Cardiac muscle cell (in vitro differentiated cells and primary cell): ENCODE measurements around the gene TREX2. TPM values are rescaled to one million over a fixed set of nuclear protein-coding genes. Genes with fewer than 3 reads are reported as not detected.
"Not testable (repeated sequence)": the region's sequence is repeated elsewhere in the genome, so short reads cannot be mapped to it uniquely, and the experiment has no call there.

Experiments used
- DNase-seq, 2 donors: peaks; one replicate each; pipeline versions ENCODE4 v3.0.0 to v3.0.0-alpha.2; 2010 to 2017; ENCODE audit warnings: low read depth in 1 of 2, low spot score in 1 of 2
- H3K27ac ChIP-seq: fragments of 200-600 bp; sonication (generic); 2 replicates; pipeline ENCODE4 v1.5.1; 2016
- H3K27me3 ChIP-seq: fragments of 200-600 bp; sonication (generic); 2 replicates; pipeline ENCODE4 v1.6.0; 2016; ENCODE audit warnings: control low read depth
- H3K36me3 ChIP-seq: fragments of 200-600 bp; sonication (generic); 2 replicates; pipeline ENCODE4 v1.5.1; 2016; ENCODE audit warnings: control low read depth
- H3K4me1 ChIP-seq: fragments of 200-600 bp; sonication (generic); 2 replicates; pipeline ENCODE4 v1.8.1; 2017; ENCODE audit warnings: low read depth, mild to moderate bottlenecking, mixed run types
- H3K4me3 ChIP-seq: fragments of 200-600 bp; sonication (generic); 2 replicates; pipeline ENCODE4 v1.5.1; 2016; ENCODE audit warnings: mild to moderate bottlenecking
- H3K9me3 ChIP-seq: fragments of 200-600 bp; sonication (generic); 2 replicates; pipeline ENCODE4 v1.5.1; 2017; ENCODE audit warnings: low read depth, mild to moderate bottlenecking, control low read depth
- polyA plus RNA-seq: library from polyadenylated mRNA; unstranded; fragments of >200 nt; fragmentation: Nextera tagmentation; extraction: Ambion mirVana; gene quantifications from 2 replicates; pipeline ENCODE4 v1.2.1, GENCODE V29; 2016
- total RNA-seq: library from RNA; depleted of rRNA; stranded (reverse); fragments of >200 nt; gene quantifications from 2 replicates; pipeline ENCODE4 v1.2.3, GENCODE V29; 2016
- TF ChIP-seq, protein P1 (sequence below): IDR thresholded peaks from 2 replicates; pipeline ENCODE4 v1.5.1; 2012; ENCODE audit warnings: low read depth, mild to moderate bottlenecking, low read length

The TREX2 gene
- total and polyA plus RNA-seq, 2 experiments from 2014 or later, result 0.36 TPM; not detected in 1

- no peak overlapping the region for H3K4me3 ChIP-seq
- H3K4me1 ChIP-seq, result no peaks in the 10 kb centered on the region
- H3K9me3 ChIP-seq, result no peaks in the 10 kb centered on the region
- no peaks in the 10 kb centered on the region for H3K36me3 ChIP-seq
- no peak for DNase-seq
- peaks cover 3% of the 10 kb centered on the region for H3K27me3 ChIP-seq
- H3K27ac ChIP-seq, result no peak overlapping the region
- TF ChIP-seq, protein P1, sequence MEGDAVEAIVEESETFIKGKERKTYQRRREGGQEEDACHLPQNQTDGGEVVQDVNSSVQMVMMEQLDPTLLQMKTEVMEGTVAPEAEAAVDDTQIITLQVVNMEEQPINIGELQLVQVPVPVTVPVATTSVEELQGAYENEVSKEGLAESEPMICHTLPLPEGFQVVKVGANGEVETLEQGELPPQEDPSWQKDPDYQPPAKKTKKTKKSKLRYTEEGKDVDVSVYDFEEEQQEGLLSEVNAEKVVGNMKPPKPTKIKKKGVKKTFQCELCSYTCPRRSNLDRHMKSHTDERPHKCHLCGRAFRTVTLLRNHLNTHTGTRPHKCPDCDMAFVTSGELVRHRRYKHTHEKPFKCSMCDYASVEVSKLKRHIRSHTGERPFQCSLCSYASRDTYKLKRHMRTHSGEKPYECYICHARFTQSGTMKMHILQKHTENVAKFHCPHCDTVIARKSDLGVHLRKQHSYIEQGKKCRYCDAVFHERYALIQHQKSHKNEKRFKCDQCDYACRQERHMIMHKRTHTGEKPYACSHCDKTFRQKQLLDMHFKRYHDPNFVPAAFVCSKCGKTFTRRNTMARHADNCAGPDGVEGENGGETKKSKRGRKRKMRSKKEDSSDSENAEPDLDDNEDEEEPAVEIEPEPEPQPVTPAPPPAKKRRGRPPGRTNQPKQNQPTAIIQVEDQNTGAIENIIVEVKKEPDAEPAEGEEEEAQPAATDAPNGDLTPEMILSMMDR, result no peak
Measured at GRCh38 chrX:153406011-153406410, 39.8 kb downstream of the TREX2 start.

- H3K27ac ChIP-seq, result no peak overlapping the region
- TF ChIP-seq, protein P1, result no peak
- H3K27me3 ChIP-seq, result no peaks in the 10 kb centered on the region
- no peaks in the 10 kb centered on the region for H3K36me3 ChIP-seq
- no peak for DNase-seq
- no peaks in the 10 kb centered on the region for H3K9me3 ChIP-seq
- no peak overlapping the region for H3K4me3 ChIP-seq
- no peaks in the 10 kb centered on the region for H3K4me1 ChIP-seq
Measured at GRCh38 chrX:153405426-153405825, 40.4 kb downstream of the TREX2 start.

DNA sequence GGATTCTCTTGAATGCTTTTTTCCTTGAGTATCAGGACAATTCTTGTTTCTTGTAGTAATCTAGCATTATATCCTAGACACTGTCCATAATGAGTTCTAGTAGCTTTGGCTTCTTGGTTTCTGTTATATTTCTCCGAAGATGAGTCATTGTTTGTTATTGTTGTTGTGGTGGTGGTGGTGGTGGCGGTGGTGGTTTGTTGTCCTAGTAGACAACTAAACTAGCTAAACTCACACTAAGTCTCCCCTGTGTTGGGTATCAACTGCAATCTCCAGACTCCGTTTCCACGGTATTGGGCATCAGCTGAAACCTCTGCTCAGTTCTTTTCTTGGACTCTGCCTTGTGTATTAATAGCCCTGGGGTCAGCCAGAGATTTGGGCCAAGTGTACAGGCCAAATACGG, 41.5 kb downstream of the TREX2 start:
- H3K4me1 ChIP-seq, H3K36me3 ChIP-seq, H3K9me3 ChIP-seq, H3K27ac ChIP-seq, H3K4me3 ChIP-seq, H3K27me3 ChIP-seq, DNase-seq: not testable (repeated sequence)

DNA sequence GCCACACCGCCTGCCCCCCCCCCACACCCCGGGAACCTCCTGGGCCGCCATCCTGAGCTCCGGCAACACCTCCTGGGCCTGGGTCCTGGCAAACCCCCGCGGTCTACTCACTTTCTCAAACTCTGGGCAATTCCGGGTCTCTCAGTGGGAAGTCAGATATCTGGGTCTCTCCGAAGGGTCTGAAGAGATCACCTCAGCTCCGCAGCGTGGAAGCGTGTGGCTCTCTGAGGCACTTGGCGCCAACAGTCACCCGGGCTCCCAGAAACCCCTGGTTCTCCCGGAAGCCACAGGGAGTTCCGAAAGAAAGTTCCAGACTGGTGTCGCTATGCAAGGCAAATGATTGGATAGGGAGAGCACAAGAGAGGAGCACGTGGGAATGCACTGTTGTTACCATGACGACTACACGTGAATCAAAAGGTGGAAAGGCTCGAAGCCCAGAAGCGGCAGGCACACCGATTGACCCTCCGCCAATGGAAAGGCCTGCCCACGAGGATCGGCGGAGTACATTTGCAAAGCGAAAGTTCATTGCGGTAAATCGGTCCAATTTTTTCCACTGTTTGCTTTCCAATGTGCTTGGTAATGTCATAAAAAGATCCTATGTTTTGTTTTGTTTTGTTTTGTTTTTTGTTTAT, 44.6 kb downstream of the TREX2 start, which contains the start of gene PNMA6E:
PNMA6E (minus strand) TSS at position 218 of the 632 bp plus-strand sequence. CDS start 2,501 bp downstream, outside the sequence.
- no peak for DNase-seq
- no peak within 1 kb of the TSS for H3K27ac ChIP-seq
- no peak within 1 kb of the TSS for H3K4me3 ChIP-seq
- H3K9me3 ChIP-seq, result no peaks in the 10 kb centered on the region
- no peaks in the 10 kb centered on the region for H3K27me3 ChIP-seq
- no peaks in the 10 kb centered on the region for H3K4me1 ChIP-seq
- TF ChIP-seq, protein P1, result no peak
- no peaks in the 10 kb centered on the region for H3K36me3 ChIP-seq

DNA sequence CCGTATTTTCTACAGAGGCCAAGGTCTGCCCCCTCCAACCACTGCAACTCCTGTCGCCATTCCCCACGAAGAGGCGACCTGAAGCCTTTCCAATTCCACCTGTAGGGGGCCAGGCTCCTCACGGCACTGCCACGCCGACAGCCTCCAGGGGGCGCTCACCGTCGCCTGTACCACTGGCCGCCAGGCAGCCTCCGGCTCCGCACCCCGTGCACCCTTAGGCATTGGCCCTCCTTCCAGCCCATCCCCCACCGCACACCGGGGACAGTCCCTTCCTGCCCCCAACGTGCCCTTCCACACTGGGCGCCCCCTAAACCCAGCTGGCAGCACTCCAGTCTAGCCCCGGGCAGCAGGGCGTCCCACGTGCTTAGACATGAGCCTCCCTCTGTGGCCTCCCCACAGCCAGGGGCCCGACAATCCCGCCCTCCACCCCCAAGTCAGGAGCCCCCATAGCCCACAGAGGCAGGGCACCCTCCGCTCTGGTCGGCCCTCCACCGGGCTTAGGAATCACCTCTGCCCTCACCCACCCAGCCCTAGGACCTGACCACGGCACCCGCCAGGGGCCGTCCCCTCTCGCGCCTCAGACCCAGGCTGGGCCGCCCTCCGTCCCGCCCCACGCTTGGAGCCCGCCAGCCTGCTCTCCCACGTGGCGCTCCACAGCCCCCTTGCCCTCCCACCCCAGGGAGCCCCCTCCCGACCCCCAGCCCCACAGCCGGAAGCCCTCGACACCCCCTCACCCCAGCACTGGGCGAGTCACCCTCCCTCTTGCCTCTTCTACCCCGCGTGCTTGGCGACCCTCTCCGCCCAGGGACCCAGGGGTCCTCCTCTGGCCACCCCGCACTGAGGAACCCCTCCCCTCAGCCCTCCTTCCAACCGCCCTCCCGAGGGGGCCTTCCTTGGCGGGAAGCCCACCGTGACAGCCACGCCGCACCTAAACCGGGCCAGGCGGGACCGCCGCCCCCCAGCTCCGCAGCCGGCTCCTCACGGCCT, 45.4 kb downstream of the TREX2 start:
- no peaks in the 10 kb centered on the region for H3K27me3 ChIP-seq
- H3K4me1 ChIP-seq, result no peaks in the 10 kb centered on the region
- no peaks in the 10 kb centered on the region for H3K36me3 ChIP-seq
- H3K9me3 ChIP-seq, result no peaks in the 10 kb centered on the region
- peak; percentile 40 to 52 for DNase-seq
- H3K4me3 ChIP-seq, result no peak overlapping the region
- TF ChIP-seq, protein P1, result peak; percentile 80
- H3K27ac ChIP-seq, result no peak overlapping the region
